ENCODE results near the gene SUSD3. TPM values are rescaled to one million over a fixed set of nuclear protein-coding genes. Genes with fewer than 3 reads are reported as not detected.

The SUSD3 gene
- total RNA-seq, 4 donors from 2014 or later, result 5.5 to 21.5 (median 7.9) TPM

- H3K9me3 ChIP-seq, result no peaks in the 10 kb centered on the region
- H3K27me3 ChIP-seq, result no peaks in the 10 kb centered on the region
- DNase-seq, result peak in 2 of 3 donors; percentile 44 to 47
- no peak overlapping the region for H3K27ac ChIP-seq
- no peaks in the 10 kb centered on the region for H3K36me3 ChIP-seq
- H3K4me3 ChIP-seq, result no peak overlapping the region
- TF ChIP-seq POLR2A (IDR thresholded peaks at IDR 0.05) (no peak), CTCF (IDR thresholded peaks at IDR 0.05) (peak in 1 of 6 experiments; percentile 20)
- H3K4me1 ChIP-seq, result no peaks in the 10 kb centered on the region
Observed at GRCh38 chr9:93020771-93021670, 37.5 kb upstream of the SUSD3 start.

- Histone ChIP-seq H3K9me3 (no peaks in the 10 kb centered on the region), H3K27ac (no peak overlapping the region), H3K4me3 (no peak overlapping the region), H3K27me3 (no peaks in the 10 kb centered on the region), H3K4me1 (no peaks in the 10 kb centered on the region), H3K36me3 (no peaks in the 10 kb centered on the region)
- TF ChIP-seq CTCF (IDR thresholded peaks at IDR 0.05), result no peak
- TF ChIP-seq POLR2A (IDR thresholded peaks at IDR 0.05), result no peak
- no peak for DNase-seq
Observed at GRCh38 chr9:93022066-93022465, 36.4 kb upstream of the SUSD3 start.

- H3K27ac ChIP-seq, result no peak overlapping the region
Observed at GRCh38 chr9:93022721-93023520, 35.6 kb upstream of the SUSD3 start.

GRCh38 chr9:93023521-93023815 lies 35.0 kb upstream of the SUSD3 start:
- Histone ChIP-seq H3K9me3 (no peaks in the 10 kb centered on the region), H3K4me1 (no peaks in the 10 kb centered on the region), H3K36me3 (no peaks in the 10 kb centered on the region), H3K27me3 (no peaks in the 10 kb centered on the region), H3K27ac (no peak overlapping the region), H3K4me3 (no peak overlapping the region)
- no peak for DNase-seq
- TF ChIP-seq POLR2A (IDR thresholded peaks at IDR 0.05) (no peak), CTCF (IDR thresholded peaks at IDR 0.05) (no peak)

More at GRCh38 chr9:93022721-93023520, 35.6 kb upstream of the SUSD3 start:
- DNase-seq, result no peak
- no peaks in the 10 kb centered on the region for H3K9me3 ChIP-seq
- H3K36me3 ChIP-seq, result no peaks in the 10 kb centered on the region
- H3K4me1 ChIP-seq, result no peaks in the 10 kb centered on the region
- H3K4me3 ChIP-seq, result no peak overlapping the region
- no peaks in the 10 kb centered on the region for H3K27me3 ChIP-seq
- TF ChIP-seq CTCF (IDR thresholded peaks at IDR 0.05) (no peak), POLR2A (IDR thresholded peaks at IDR 0.05) (no peak)

- Histone ChIP-seq H3K9me3 (no peaks in the 10 kb centered on the region), H3K36me3 (no peaks in the 10 kb centered on the region), H3K27me3 (no peaks in the 10 kb centered on the region), H3K4me3 (no peak overlapping the region), H3K27ac (no peak overlapping the region), H3K4me1 (no peaks in the 10 kb centered on the region)
- no peak for DNase-seq
- no peak for TF ChIP-seq CTCF (IDR thresholded peaks at IDR 0.05)
Observed at GRCh38 chr9:93024646-93024910, 33.9 kb upstream of the SUSD3 start.

All from Peyer's patch (tissue), 4 donors.